Hematopoietic multipotent progenitor cell treated with erythropoietin and hydrocortisone succinate and interleukin-3 and kit ligand, for 15 days (in vitro differentiated cells): ENCODE measurements around the gene PACRG.

Experiments
- DNase-seq: peaks from one replicate; pipeline ENCODE4 v3.0.0-alpha.2; 2015; ENCODE audit warnings: low spot score

PACRG gene

GRCh38 chr6:163354085-163354484 lies 626.3 kb downstream of the PACRG start:
- no peak for DNase-seq

GRCh38 chr6:163354761-163355425 lies 627.1 kb downstream of the PACRG start:
- no peak for DNase-seq

- no peak for DNase-seq
Measured at GRCh38 chr6:163355426-163355991, 627.7 kb downstream of the PACRG start.

- DNase-seq = no peak
Measured at GRCh38 chr6:163356324-163356723, 628.5 kb downstream of the PACRG start.

GRCh38 chr6:163356743-163357142 lies 629.0 kb downstream of the PACRG start:
- DNase-seq = no peak

- no peak for DNase-seq
Measured at GRCh38 chr6:163364641-163365040, 636.9 kb downstream of the PACRG start.
